GM23338 (cell line): Measurements from ENCODE around the gene ALDH5A1. TPM values are rescaled to one million over a fixed set of nuclear protein-coding genes. Genes with fewer than 3 reads are reported as not detected.

ENCODE experiments used
- ATAC-seq: fragments of 200-7000 bp; cut with Tn5 transposase; 3 replicates; pipeline ENCODE4 v1.9.1; 2020
- DNase-seq: peaks from one replicate; pipeline ENCODE4 v3.0.0-alpha.2; 2015; ENCODE audit warnings: low spot score
- H2AFZ ChIP-seq: fragments of 200-600 bp; sonication (generic); 2 replicates; pipeline ENCODE4 v1.8.0; 2016; ENCODE audit warnings: antibody characterized with exemption, mild to moderate bottlenecking, moderate library complexity
- H3F3A ChIP-seq: fragments of 200-600 bp; sonication (generic); replicated peaks from 2 replicates; pipeline ENCODE4 v1.8.0; 2017; ENCODE audit warnings: antibody characterized with exemption, mixed run types, low read depth
- H3K27ac ChIP-seq: fragments of 200-600 bp; sonication (generic); 2 replicates; pipeline ENCODE4 v1.6.1; 2016; ENCODE audit warnings: low read depth
- H3K27me3 ChIP-seq: fragments of 200-600 bp; sonication (generic); 2 replicates; pipeline ENCODE4 v1.8.0; 2016; ENCODE audit warnings: mild to moderate bottlenecking, mixed run types, moderate library complexity; ENCODE audit not compliant: insufficient read depth
- H3K36me3 ChIP-seq: fragments of 200-600 bp; sonication (generic); 2 replicates; pipeline ENCODE4 v1.8.0; 2016; ENCODE audit warnings: mild to moderate bottlenecking; ENCODE audit not compliant: insufficient read depth
- H3K4me1 ChIP-seq: fragments of 200-600 bp; sonication (generic); 2 replicates; pipeline ENCODE4 v1.8.0; 2016; ENCODE audit warnings: mild to moderate bottlenecking, moderate library complexity; ENCODE audit not compliant: insufficient read depth
- H3K4me2 ChIP-seq: fragments of 200-600 bp; sonication (generic); 2 replicates; pipeline ENCODE4 v1.7.1; 2017; ENCODE audit warnings: mixed run types
- H3K4me3 ChIP-seq: fragments of 200-600 bp; sonication (generic); 2 replicates; pipeline ENCODE4 v1.6.1; 2016; ENCODE audit warnings: mixed run types
- H3K79me2 ChIP-seq: fragments of 200-600 bp; sonication (generic); replicated peaks from 2 replicates; pipeline ENCODE4 v1.8.0; 2017; ENCODE audit warnings: mild to moderate bottlenecking; ENCODE audit not compliant: insufficient read depth
- H3K9me2 ChIP-seq: fragments of 200-600 bp; sonication (generic); 2 replicates; pipeline ENCODE4 v1.8.0; 2017; ENCODE audit not compliant: insufficient read depth
- H4K20me1 ChIP-seq: fragments of 200-600 bp; sonication (generic); replicated peaks from 2 replicates; pipeline ENCODE4 v1.8.0; 2017; ENCODE audit warnings: mild to moderate bottlenecking; ENCODE audit not compliant: insufficient read depth
- H3K27ac Mint-ChIP-seq: 2 replicates; pipeline ENCODE4 v1.8.0; 2020; ENCODE audit warnings: inconsistent platforms, mild to moderate bottlenecking, moderate library complexity, mixed read lengths
- H3K27me3 Mint-ChIP-seq: 3 replicates; pipeline ENCODE4 v1.8.0; 2022; ENCODE audit warnings: low read depth, mild to moderate bottlenecking, moderate library complexity, mixed read lengths, inconsistent platforms; ENCODE audit not compliant: insufficient read depth, poor library complexity
- H3K36me3 Mint-ChIP-seq: 3 replicates; pipeline ENCODE4 v1.8.0; 2021; ENCODE audit warnings: low read depth, mild to moderate bottlenecking, inconsistent platforms, moderate library complexity, mixed read lengths
- H3K4me1 Mint-ChIP-seq: 3 replicates; pipeline ENCODE4 v1.8.0; 2020; ENCODE audit warnings: mild to moderate bottlenecking, inconsistent platforms, mixed read lengths
- H3K4me3 Mint-ChIP-seq: 3 replicates; pipeline ENCODE4 v1.8.0; 2021; ENCODE audit warnings: moderate library complexity, mild to moderate bottlenecking, inconsistent platforms, mixed read lengths
- H3K9me3 Mint-ChIP-seq: 3 replicates; pipeline ENCODE4 v1.8.0; 2020; ENCODE audit warnings: moderate library complexity, mild to moderate bottlenecking, inconsistent platforms, mixed read lengths
- CREB1 ChIP-seq: fragments of 250-450 bp; sonication (Bioruptor Pico); IDR thresholded peaks from 2 replicates; pipeline ENCODE4 v1.5.0; 2020; ENCODE audit warnings: low read depth, mild to moderate bottlenecking, moderate library complexity
- EZH2 ChIP-seq: fragments of 200-600 bp; sonication (generic); IDR thresholded peaks from one replicate; pipeline ENCODE4 v1.8.0; 2017; ENCODE audit warnings: antibody characterized with exemption, mild to moderate bottlenecking, low read depth; ENCODE audit not compliant: unreplicated experiment
- EZH2phosphoT487 ChIP-seq: fragments of 200-600 bp; sonication (generic); IDR thresholded peaks from one replicate; pipeline ENCODE4 v1.8.1; 2018; ENCODE audit warnings: antibody characterized with exemption; ENCODE audit not compliant: unreplicated experiment
- JUNB ChIP-seq: IDR thresholded peaks from one replicate; pipeline ENCODE4 v1.6.1; 2016; ENCODE audit warnings: antibody characterized with exemption; ENCODE audit not compliant: unreplicated experiment
- NANOG ChIP-seq: IDR thresholded peaks from 2 replicates; pipeline ENCODE4 v1.6.1; 2016; ENCODE audit warnings: antibody characterized with exemption, borderline replicate concordance
- POLR2AphosphoS5 ChIP-seq: IDR thresholded peaks from 2 replicates; pipeline ENCODE4 v1.6.1; 2016; ENCODE audit warnings: antibody characterized with exemption, low read depth
- STAT1 ChIP-seq: IDR thresholded peaks from one replicate; pipeline ENCODE4 v1.6.1; 2016; ENCODE audit warnings: antibody characterized with exemption; ENCODE audit not compliant: unreplicated experiment
- ZNF114 ChIP-seq: fragments of 250-450 bp; sonication (Bioruptor Pico); IDR thresholded peaks from 2 replicates; pipeline ENCODE4 v1.5.0; 2020; ENCODE audit warnings: mild to moderate bottlenecking, moderate library complexity
- ZNF331 ChIP-seq: fragments of 250-450 bp; sonication (Bioruptor Pico); IDR thresholded peaks from 2 replicates; pipeline ENCODE4 v1.5.0; 2020; ENCODE audit warnings: low read depth, mild to moderate bottlenecking, moderate library complexity
- polyA plus RNA-seq: library from polyadenylated mRNA; unstranded; fragments of >200 nt; fragmentation: Nextera tagmentation; extraction: Ambion mirVana; gene quantifications from 2 replicates; pipeline ENCODE4 v1.2.1, GENCODE V29; 2016
- total RNA-seq: library from RNA; depleted of rRNA; stranded (reverse); fragments of >200 nt; shearing (Covaris generic); gene quantifications from 2 replicates; pipeline ENCODE4 v1.2.3, GENCODE V29; 2014
- TF ChIP-seq, protein P1 (sequence below): IDR thresholded peaks from one replicate; pipeline ENCODE4 v1.6.1; 2018; ENCODE audit warnings: antibody characterized with exemption; ENCODE audit not compliant: unreplicated experiment
- TF ChIP-seq, protein P2 (sequence below): fragments of 250-450 bp; sonication (Bioruptor Pico); IDR thresholded peaks from 2 replicates; pipeline ENCODE4 v1.5.0; 2020; ENCODE audit warnings: mild to moderate bottlenecking, moderate library complexity
- TF ChIP-seq, protein P3 (sequence below): IDR thresholded peaks from 2 replicates; pipeline ENCODE4 v1.6.1; 2016; ENCODE audit warnings: antibody characterized with exemption
- TF ChIP-seq, protein P4 (sequence below), 2 experiments: fragments of 200-600 bp in 1 of 2; sonication (generic) in 1 of 2; conservative IDR thresholded peaks; 2 replicates each; pipeline versions ENCODE4 v1.5.1 to v1.6.1; 2016 to 2017; ENCODE audit warnings: antibody characterized with exemption in 2 of 2, low read depth in 2 of 2, mild to moderate bottlenecking in 2 of 2, moderate library complexity in 1 of 2

Gene ALDH5A1
- total and polyA plus RNA-seq, 2 experiments from 2014 or later = 3.1 to 5.2 TPM

DNA sequence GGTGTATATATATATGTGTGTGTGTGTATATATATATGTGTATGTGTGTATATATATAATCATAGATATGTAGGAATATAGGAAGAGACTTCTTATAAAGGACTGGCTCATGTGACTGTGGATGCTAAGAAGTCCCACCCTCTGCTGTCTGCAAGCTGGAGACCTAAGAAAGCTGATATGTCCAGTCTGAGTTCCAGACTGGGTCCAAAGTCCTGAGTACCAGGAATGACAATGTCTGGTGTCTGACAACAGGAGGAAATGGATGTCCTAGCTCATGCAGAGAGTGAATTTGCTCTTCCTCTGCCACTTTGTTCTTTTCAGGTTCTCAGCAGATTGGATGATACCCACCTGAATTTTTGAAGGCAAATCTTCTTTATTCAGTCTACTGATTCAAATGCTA, 7.1 kb downstream of the ALDH5A1 start:
- Mint-ChIP-seq H3K27me3 (peaks cover 12% of the 10 kb centered on the region), H3K36me3 (peaks cover 9% of the 10 kb centered on the region), H3K4me1 (peaks cover 19% of the 10 kb centered on the region), H3K27ac (no peak overlapping the region), H3K9me3 (peaks cover 6% of the 10 kb centered on the region), H3K4me3 (no peak overlapping the region; the same call in 2 of the 3 replicates)
- Histone ChIP-seq H4K20me1 (no peaks in the 10 kb centered on the region), H3K4me2 (peak overlapping the region; percentile 47; the same call in 1 of the 2 replicates), H3K27me3 (0 out of 2 replicates have a peak, but pooled peaks cover under 1% of the 10 kb centered on the region), H3K27ac (no peak overlapping the region), H2AFZ (no peak overlapping the region), H3K36me3 (no peaks in the 10 kb centered on the region), H3K4me3 (no peak overlapping the region), H3K79me2 (no peaks in the 10 kb centered on the region), H3F3A (no peaks in the 10 kb centered on the region), H3K4me1 (peaks cover 15% of the 10 kb centered on the region; the same call in 1 of the 2 replicates), H3K9me2 (no peaks in the 10 kb centered on the region)
- TF ChIP-seq EZH2phosphoT487 = no peak
- TF ChIP-seq, protein P1, sequence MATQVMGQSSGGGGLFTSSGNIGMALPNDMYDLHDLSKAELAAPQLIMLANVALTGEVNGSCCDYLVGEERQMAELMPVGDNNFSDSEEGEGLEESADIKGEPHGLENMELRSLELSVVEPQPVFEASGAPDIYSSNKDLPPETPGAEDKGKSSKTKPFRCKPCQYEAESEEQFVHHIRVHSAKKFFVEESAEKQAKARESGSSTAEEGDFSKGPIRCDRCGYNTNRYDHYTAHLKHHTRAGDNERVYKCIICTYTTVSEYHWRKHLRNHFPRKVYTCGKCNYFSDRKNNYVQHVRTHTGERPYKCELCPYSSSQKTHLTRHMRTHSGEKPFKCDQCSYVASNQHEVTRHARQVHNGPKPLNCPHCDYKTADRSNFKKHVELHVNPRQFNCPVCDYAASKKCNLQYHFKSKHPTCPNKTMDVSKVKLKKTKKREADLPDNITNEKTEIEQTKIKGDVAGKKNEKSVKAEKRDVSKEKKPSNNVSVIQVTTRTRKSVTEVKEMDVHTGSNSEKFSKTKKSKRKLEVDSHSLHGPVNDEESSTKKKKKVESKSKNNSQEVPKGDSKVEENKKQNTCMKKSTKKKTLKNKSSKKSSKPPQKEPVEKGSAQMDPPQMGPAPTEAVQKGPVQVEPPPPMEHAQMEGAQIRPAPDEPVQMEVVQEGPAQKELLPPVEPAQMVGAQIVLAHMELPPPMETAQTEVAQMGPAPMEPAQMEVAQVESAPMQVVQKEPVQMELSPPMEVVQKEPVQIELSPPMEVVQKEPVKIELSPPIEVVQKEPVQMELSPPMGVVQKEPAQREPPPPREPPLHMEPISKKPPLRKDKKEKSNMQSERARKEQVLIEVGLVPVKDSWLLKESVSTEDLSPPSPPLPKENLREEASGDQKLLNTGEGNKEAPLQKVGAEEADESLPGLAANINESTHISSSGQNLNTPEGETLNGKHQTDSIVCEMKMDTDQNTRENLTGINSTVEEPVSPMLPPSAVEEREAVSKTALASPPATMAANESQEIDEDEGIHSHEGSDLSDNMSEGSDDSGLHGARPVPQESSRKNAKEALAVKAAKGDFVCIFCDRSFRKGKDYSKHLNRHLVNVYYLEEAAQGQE = no peak
- no peak for TF ChIP-seq ZNF331 (CRISPR knock-in tag)
- no peak for TF ChIP-seq JUNB
- TF ChIP-seq, protein P2, sequence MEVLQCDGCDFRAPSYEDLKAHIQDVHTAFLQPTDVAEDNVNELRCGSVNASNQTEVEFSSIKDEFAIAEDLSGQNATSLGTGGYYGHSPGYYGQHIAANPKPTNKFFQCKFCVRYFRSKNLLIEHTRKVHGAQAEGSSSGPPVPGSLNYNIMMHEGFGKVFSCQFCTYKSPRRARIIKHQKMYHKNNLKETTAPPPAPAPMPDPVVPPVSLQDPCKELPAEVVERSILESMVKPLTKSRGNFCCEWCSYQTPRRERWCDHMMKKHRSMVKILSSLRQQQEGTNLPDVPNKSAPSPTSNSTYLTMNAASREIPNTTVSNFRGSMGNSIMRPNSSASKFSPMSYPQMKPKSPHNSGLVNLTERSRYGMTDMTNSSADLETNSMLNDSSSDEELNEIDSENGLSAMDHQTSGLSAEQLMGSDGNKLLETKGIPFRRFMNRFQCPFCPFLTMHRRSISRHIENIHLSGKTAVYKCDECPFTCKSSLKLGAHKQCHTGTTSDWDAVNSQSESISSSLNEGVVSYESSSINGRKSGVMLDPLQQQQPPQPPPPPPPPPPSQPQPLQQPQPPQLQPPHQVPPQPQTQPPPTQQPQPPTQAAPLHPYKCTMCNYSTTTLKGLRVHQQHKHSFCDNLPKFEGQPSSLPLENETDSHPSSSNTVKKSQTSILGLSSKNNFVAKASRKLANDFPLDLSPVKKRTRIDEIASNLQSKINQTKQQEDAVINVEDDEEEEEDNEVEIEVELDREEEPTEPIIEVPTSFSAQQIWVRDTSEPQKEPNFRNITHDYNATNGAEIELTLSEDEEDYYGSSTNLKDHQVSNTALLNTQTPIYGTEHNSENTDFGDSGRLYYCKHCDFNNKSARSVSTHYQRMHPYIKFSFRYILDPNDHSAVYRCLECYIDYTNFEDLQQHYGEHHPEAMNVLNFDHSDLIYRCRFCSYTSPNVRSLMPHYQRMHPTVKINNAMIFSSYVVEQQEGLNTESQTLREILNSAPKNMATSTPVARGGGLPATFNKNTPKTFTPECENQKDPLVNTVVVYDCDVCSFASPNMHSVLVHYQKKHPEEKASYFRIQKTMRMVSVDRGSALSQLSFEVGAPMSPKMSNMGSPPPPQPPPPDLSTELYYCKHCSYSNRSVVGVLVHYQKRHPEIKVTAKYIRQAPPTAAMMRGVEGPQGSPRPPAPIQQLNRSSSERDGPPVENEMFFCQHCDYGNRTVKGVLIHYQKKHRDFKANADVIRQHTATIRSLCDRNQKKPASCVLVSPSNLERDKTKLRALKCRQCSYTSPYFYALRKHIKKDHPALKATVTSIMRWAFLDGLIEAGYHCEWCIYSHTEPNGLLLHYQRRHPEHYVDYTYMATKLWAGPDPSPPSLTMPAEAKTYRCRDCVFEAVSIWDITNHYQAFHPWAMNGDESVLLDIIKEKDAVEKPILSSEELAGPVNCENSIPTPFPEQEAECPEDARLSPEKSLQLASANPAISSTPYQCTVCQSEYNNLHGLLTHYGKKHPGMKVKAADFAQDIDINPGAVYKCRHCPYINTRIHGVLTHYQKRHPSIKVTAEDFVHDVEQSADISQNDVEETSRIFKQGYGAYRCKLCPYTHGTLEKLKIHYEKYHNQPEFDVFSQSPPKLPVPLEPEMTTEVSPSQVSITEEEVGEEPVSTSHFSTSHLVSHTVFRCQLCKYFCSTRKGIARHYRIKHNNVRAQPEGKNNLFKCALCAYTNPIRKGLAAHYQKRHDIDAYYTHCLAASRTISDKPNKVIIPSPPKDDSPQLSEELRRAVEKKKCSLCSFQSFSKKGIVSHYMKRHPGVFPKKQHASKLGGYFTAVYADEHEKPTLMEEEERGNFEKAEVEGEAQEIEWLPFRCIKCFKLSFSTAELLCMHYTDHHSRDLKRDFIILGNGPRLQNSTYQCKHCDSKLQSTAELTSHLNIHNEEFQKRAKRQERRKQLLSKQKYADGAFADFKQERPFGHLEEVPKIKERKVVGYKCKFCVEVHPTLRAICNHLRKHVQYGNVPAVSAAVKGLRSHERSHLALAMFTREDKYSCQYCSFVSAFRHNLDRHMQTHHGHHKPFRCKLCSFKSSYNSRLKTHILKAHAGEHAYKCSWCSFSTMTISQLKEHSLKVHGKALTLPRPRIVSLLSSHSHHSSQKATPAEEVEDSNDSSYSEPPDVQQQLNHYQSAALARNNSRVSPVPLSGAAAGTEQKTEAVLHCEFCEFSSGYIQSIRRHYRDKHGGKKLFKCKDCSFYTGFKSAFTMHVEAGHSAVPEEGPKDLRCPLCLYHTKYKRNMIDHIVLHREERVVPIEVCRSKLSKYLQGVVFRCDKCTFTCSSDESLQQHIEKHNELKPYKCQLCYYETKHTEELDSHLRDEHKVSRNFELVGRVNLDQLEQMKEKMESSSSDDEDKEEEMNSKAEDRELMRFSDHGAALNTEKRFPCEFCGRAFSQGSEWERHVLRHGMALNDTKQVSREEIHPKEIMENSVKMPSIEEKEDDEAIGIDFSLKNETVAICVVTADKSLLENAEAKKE (CRISPR knock-in tag) = no peak
- TF ChIP-seq NANOG = no peak
- TF ChIP-seq, protein P3, sequence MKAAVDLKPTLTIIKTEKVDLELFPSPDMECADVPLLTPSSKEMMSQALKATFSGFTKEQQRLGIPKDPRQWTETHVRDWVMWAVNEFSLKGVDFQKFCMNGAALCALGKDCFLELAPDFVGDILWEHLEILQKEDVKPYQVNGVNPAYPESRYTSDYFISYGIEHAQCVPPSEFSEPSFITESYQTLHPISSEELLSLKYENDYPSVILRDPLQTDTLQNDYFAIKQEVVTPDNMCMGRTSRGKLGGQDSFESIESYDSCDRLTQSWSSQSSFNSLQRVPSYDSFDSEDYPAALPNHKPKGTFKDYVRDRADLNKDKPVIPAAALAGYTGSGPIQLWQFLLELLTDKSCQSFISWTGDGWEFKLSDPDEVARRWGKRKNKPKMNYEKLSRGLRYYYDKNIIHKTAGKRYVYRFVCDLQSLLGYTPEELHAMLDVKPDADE = no peak
- TF ChIP-seq POLR2AphosphoS5 = no peak
- no peak for TF ChIP-seq ZNF114
- no peak for TF ChIP-seq EZH2
- no peak for TF ChIP-seq STAT1
- no peak for TF ChIP-seq CREB1 (CRISPR knock-in tag)
- TF ChIP-seq, protein P4, sequence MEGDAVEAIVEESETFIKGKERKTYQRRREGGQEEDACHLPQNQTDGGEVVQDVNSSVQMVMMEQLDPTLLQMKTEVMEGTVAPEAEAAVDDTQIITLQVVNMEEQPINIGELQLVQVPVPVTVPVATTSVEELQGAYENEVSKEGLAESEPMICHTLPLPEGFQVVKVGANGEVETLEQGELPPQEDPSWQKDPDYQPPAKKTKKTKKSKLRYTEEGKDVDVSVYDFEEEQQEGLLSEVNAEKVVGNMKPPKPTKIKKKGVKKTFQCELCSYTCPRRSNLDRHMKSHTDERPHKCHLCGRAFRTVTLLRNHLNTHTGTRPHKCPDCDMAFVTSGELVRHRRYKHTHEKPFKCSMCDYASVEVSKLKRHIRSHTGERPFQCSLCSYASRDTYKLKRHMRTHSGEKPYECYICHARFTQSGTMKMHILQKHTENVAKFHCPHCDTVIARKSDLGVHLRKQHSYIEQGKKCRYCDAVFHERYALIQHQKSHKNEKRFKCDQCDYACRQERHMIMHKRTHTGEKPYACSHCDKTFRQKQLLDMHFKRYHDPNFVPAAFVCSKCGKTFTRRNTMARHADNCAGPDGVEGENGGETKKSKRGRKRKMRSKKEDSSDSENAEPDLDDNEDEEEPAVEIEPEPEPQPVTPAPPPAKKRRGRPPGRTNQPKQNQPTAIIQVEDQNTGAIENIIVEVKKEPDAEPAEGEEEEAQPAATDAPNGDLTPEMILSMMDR (conservative IDR thresholded peaks at IDR 0.05; ENCODE audit: low read depth in 2 of 2) = no peak
- DNase-seq = no peak
- ATAC-seq = no peak
